GM18502 (cell line): Measurements from ENCODE around the gene NEK4.
"Not testable (repeated sequence)": the region's sequence is repeated elsewhere in the genome, so short reads cannot be mapped to it uniquely, and the experiment has no call there.

Experiments used
- ATAC-seq: cut with Tn5 transposase; IDR thresholded peaks from one replicate; pipeline ENCODE4 v1.9.1; 2021; ENCODE audit warnings: mild to moderate bottlenecking; ENCODE audit not compliant: unreplicated experiment, poor library complexity

Gene NEK4

DNA sequence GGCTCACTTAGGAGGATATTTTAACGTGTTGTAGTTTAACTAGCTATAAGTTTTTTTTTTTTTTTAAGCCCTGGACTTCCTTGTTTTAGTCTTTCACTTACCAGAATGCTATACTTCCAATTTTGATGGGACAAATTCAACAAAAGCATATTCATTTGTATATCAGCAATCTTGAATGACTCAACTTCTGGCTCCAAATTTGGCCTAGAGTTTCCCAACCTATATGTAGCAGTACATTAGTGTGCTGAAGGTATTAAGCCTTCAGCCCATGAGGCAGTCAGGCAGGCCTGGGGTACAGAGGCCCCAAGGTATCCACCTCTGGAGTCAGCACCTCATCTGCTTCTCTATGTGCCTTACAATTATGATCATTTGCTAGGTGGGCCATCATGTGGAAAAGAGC is 90.9 kb downstream of the NEK4 start:
- no peak for ATAC-seq

- no peak for ATAC-seq
Observed at GRCh38 chr3:52679199-52679538, 91.6 kb downstream of the NEK4 start.

DNA sequence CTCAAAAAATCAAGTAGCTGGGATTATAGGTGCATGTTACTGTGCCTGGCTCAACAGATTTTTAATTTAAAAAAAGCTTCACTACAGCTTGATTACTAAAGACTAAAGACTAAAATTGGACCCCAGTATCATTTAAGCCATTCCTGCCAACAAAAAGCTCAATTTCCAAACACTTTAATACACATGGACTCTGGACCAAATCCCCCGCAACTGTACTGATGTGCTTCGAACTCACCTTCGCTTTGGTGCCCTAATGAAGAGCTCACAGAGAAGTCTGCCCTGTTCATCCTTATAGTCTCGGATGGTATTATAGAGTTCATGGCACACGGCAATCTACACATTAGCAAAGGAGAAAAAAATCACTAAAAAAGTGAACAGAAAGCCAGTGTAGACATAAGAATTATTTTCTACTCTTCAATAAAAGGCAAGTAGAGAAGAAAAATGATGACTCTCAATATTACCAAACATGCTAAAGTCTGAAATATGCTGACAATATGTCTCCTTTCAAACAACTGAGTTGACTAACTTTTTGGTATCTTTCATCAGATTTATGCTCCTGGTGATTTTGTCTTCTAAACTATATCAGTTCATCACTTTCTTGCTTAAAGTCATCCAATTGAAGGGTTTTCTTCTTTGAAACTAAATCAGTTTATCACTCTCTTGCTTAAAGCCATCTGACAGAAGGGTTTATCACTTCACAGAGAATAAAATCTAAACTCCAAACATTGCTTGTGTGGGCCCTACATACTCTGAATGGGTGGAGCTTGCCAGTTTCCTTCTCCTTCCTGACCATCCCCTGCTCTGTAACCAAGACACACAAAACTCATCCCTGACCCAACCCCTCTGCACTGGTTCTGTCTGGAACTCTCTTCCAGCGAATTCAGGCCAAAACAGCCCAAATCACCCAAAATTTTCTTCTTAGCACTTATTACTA is 92.2 kb downstream of the NEK4 start:
- no peak for ATAC-seq

GRCh38 chr3:52676201-52676600 is 94.5 kb downstream of the NEK4 start:
- not testable (repeated sequence) for ATAC-seq

DNA sequence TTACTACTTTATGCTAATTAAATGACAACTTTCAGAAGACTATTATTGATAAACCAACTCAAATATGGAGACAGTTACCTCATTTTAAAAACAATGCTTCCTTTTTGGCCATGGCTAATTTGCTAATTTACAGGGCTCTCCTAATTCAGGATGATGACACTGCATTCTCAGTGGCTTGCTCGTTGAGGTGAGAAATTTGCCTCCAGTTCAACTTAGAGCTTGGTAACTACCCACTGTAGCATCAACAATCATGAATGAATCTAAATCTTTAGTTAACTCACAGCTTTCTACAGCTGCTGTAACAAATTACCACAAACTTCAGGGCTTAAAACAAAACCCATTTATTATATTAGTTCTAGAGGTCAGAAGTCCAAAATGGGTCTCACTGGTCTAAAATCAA is 99.1 kb downstream of the NEK4 start:
- no peak for ATAC-seq

DNA sequence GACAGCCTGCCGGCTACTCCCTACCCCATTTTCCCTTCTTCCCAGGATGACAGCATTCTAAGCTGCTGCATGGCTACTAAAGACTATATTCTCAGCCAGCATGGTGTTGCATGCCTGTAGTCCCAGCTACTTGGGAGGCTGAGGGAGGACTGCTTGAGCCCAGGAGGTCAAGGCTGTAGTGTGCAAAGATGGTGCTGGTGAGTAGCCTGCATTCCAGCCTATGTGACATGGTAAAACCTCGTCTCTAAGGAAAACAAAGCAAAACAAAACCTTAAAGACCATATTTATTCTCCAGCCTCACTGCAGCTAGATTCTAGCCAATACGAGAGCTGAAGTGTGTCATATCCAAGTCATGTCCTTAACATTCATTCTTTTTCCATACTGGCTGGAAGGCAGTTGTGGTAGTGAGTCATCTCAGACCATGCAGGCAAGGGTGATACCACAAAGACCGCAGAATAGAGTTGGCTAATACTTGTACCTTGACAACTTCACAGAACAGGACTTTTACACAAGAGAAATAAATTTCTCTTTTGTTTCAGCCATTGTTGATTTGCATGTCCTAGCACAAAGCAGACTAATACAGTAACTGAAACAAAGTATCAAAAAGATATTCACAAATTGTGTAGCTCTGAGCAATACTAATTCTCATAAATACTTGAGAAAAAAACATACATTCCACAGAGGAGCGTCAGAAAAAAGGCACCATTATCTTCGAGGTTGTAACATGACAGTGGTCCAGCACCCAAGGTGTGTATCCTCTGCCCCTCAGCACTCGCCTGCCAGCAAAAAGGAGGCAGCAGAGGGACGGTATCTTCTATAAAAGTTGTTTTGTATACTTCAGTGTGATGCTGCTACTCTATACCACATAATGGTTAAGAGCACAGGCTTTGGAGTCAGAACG is 99.9 kb downstream of the NEK4 start:
- ATAC-seq: peak; percentile 92

GRCh38 chr3:52663098-52663497 is 107.6 kb downstream of the NEK4 start:
- ATAC-seq: no peak

DNA sequence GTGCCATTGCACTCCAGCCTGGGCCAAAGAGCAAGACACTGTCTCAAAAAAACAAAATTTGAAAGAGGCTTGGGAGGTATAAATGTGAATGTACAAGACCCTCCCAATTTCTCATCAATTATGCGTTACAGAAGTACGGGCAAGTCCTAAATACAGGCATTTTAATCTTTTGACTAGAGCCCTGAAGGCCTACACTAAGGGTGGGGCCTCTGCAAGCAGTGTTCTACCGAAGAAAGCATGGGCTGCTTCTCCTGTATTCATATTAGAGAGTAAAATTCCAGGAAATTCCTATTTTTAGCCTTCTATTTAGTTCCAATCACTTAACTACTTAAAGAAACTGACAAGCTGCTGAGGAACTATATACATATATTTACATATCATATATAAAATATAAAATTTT is 110.7 kb downstream of the NEK4 start:
- no peak for ATAC-seq
